ENCODE measurements around the gene GALR2. TPM values are rescaled to one million over a fixed set of nuclear protein-coding genes. Genes with fewer than 3 reads are reported as not detected.

GALR2 gene
- polyA plus RNA-seq, 1 donor (not counting 4 experiments of a cell fraction or from before 2014, with no cell fraction given), result not detected

GRCh38 chr17:76104140-76104895, 29.7 kb downstream of the GALR2 start:
- Histone ChIP-seq H3K4me3 (ENCODE audit: control insufficient read depth in 2 of 3, extremely low read depth in 1 of 3, insufficient read depth in 2 of 3, low read depth in 1 of 3, low read length in 3 of 3) (peak overlapping the region; percentile 81 to 98 (median 94)), H3K79me2 (ENCODE audit: control insufficient read depth, insufficient read depth, low read length) (peaks cover 16% of the 10 kb centered on the region), H3K4me1 (ENCODE audit: control insufficient read depth, extremely low read depth, insufficient read depth, low read length) (peaks cover 6% of the 10 kb centered on the region), H3K27ac (ENCODE audit: control insufficient read depth, insufficient read depth, low read length) (peak overlapping the region; percentile 71), H3K9me3 (ENCODE audit: control insufficient read depth, low read depth, low read length) (no peaks in the 10 kb centered on the region), H3K4me2 (ENCODE audit: control insufficient read depth, extremely low read depth, insufficient read depth, low read depth, low read length) (peak overlapping the region; percentile 100), H3K27me3 (ENCODE audit: control insufficient read depth, extremely low read depth, insufficient read depth, low read length) (no peaks in the 10 kb centered on the region), H3K36me3 (ENCODE audit: control insufficient read depth in 2 of 2, extremely low read depth in 1 of 2, insufficient read depth in 2 of 2, low read length in 2 of 2) (peaks cover 7 to 9% of the 10 kb centered on the region in 2 experiments), H3K9ac (ENCODE audit: control insufficient read depth, extremely low read depth, insufficient read depth, low read length) (peak overlapping the region; percentile 83), H2AFZ (ENCODE audit: control insufficient read depth, low read length) (peak overlapping the region; percentile 99), H3K9me1 (ENCODE audit: control insufficient read depth, extremely low read depth, insufficient read depth, low read length) (no peaks in the 10 kb centered on the region), H4K20me1 (ENCODE audit: control insufficient read depth, extremely low read depth, insufficient read depth, low read length) (no peaks in the 10 kb centered on the region)
- FAIRE-seq (no peak), DNase-seq (ENCODE audit: low read depth, low spot score) (no peak)
- no peak for TF ChIP-seq EZH2 (IDR thresholded peaks at IDR 0.05; ENCODE audit: low read length)
- TF ChIP-seq, protein P1, sequence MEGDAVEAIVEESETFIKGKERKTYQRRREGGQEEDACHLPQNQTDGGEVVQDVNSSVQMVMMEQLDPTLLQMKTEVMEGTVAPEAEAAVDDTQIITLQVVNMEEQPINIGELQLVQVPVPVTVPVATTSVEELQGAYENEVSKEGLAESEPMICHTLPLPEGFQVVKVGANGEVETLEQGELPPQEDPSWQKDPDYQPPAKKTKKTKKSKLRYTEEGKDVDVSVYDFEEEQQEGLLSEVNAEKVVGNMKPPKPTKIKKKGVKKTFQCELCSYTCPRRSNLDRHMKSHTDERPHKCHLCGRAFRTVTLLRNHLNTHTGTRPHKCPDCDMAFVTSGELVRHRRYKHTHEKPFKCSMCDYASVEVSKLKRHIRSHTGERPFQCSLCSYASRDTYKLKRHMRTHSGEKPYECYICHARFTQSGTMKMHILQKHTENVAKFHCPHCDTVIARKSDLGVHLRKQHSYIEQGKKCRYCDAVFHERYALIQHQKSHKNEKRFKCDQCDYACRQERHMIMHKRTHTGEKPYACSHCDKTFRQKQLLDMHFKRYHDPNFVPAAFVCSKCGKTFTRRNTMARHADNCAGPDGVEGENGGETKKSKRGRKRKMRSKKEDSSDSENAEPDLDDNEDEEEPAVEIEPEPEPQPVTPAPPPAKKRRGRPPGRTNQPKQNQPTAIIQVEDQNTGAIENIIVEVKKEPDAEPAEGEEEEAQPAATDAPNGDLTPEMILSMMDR (optimal IDR thresholded peaks at IDR 0.05 in 1 of 3, IDR thresholded peaks at IDR 0.05 in 1 of 3, conservative IDR thresholded peaks at IDR 0.05 in 1 of 3; ENCODE audit: extremely low read depth in 1 of 3, insufficient read depth in 2 of 3, low read length in 3 of 3), result no peak
- dilution Hi-C loops (cut with MboI; ENCODE audit: extremely low pct_ligation_motif_present, low sequenced_read_pairs), result no loop called here

GRCh38 chr17:76104896-76105231, 30.3 kb downstream of the GALR2 start:
- H3K27me3 ChIP-seq (ENCODE audit: control insufficient read depth, extremely low read depth, insufficient read depth, low read length), result no peaks in the 10 kb centered on the region
- no peak overlapping the region for H3K9ac ChIP-seq (ENCODE audit: control insufficient read depth, extremely low read depth, insufficient read depth, low read length)
- no peak overlapping the region for H3K4me2 ChIP-seq (ENCODE audit: control insufficient read depth, extremely low read depth, insufficient read depth, low read depth, low read length)
- dilution Hi-C loops (cut with MboI; ENCODE audit: extremely low pct_ligation_motif_present, low sequenced_read_pairs), result no loop called here
- FAIRE-seq, result no peak
- H3K9me1 ChIP-seq (ENCODE audit: control insufficient read depth, extremely low read depth, insufficient read depth, low read length), result no peaks in the 10 kb centered on the region
- no peak for DNase-seq (ENCODE audit: low read depth, low spot score)
- H3K9me3 ChIP-seq (ENCODE audit: control insufficient read depth, low read depth, low read length), result no peaks in the 10 kb centered on the region
- H3K36me3 ChIP-seq (ENCODE audit: control insufficient read depth in 2 of 2, extremely low read depth in 1 of 2, insufficient read depth in 2 of 2, low read length in 2 of 2), result peaks cover 7 to 9% of the 10 kb centered on the region in 2 experiments
- H3K27ac ChIP-seq (ENCODE audit: control insufficient read depth, insufficient read depth, low read length), result no peak overlapping the region
- H3K4me1 ChIP-seq (ENCODE audit: control insufficient read depth, extremely low read depth, insufficient read depth, low read length), result peaks cover 6% of the 10 kb centered on the region
- no peak overlapping the region for H3K4me3 ChIP-seq (ENCODE audit: control insufficient read depth in 2 of 3, extremely low read depth in 1 of 3, insufficient read depth in 2 of 3, low read depth in 1 of 3, low read length in 3 of 3)
- H4K20me1 ChIP-seq (ENCODE audit: control insufficient read depth, extremely low read depth, insufficient read depth, low read length), result no peaks in the 10 kb centered on the region
- no peak for TF ChIP-seq EZH2 (IDR thresholded peaks at IDR 0.05; ENCODE audit: low read length)
- TF ChIP-seq, protein P1 (optimal IDR thresholded peaks at IDR 0.05 in 1 of 3, IDR thresholded peaks at IDR 0.05 in 1 of 3, conservative IDR thresholded peaks at IDR 0.05 in 1 of 3; ENCODE audit: extremely low read depth in 1 of 3, insufficient read depth in 2 of 3, low read length in 3 of 3), result no peak
- H3K79me2 ChIP-seq (ENCODE audit: control insufficient read depth, insufficient read depth, low read length), result peaks cover 16% of the 10 kb centered on the region
- no peak overlapping the region for H2AFZ ChIP-seq (ENCODE audit: control insufficient read depth, low read length)
